Activated CD4-positive, alpha-beta T cell treated with anti-CD3 and anti-CD28 coated beads, Interleukin-2, amount 50 U/mL, for 48 hours (primary cell): ENCODE data around the gene ATP6V1C2.

Experiments used
- DNase-seq, 2 experiments: peaks; one replicate each; pipeline ENCODE4 v3.0.0-alpha.2; 2020

ATP6V1C2 gene, protein sequence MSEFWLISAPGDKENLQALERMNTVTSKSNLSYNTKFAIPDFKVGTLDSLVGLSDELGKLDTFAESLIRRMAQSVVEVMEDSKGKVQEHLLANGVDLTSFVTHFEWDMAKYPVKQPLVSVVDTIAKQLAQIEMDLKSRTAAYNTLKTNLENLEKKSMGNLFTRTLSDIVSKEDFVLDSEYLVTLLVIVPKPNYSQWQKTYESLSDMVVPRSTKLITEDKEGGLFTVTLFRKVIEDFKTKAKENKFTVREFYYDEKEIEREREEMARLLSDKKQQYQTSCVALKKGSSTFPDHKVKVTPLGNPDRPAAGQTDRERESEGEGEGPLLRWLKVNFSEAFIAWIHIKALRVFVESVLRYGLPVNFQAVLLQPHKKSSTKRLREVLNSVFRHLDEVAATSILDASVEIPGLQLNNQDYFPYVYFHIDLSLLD

DNA sequence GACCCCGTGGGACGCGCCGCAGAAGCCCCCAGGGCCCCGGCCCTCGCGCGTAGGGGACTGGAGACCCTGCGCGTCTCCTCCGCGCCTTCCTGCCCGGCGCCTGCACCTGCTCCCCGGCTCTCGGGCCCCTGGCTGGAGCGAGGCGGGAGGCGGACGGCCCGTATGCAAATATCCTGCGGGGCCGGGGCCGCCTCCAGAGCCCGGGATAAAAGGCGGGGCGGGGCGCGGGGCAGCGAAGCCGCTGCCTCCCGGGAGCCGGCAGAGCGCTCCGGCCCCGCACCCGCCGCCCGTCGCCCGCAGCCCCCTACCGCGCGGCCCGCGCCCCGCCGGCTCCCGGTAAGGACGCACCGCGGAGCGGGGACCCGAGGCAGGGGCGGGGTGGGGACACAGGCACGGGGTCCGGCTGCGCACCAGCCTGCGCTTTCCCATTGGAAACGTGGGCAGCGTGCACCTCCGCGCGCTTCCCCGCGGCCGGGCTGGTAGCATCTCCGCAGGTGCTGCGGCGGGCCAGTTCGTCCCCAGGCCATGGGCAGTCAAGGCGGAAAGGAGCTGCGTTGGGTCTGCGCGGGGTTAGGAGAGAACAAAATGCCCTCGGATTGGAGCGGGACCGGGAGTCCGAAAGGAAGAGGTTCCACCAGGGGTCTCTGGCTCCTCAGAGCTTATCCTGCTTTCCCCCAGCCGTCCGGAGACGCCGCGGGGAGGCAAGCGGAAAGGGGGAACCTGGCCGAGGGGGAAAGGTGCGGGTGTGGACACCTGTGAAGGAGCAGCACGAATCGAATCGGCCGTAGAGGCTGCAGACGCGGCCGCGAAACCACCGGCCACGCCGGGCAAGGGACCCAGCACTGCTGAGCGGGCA lies at the start of gene ATP6V1C2:
Gene ATP6V1C2, plus strand, starts transcription at position 235 of the 856 bp plus-strand sequence. CDS start 1,220 bp downstream, outside the sequence.
- peak; percentile 34 to 43 for DNase-seq

DNA sequence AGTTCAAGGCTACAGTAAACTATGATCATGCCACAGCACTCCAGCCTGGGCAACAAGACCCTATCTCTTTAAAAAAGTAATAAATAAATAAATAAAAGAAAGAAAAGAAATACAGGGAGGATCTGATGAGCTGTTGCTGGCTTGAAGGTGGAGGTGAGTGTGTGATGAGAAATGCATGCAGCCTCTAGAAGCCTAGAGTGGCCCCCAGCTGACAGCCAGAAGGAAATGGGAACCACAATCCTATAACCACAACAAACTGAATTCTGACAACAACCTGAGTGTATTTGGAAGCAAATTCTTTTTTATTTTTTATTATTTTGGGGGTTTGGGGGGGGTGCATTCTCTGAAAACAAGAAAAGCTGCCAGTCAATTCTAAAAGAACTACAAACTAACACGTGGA lies 46.3 kb upstream of the ATP6V1C2 start:
- DNase-seq: no peak

DNA sequence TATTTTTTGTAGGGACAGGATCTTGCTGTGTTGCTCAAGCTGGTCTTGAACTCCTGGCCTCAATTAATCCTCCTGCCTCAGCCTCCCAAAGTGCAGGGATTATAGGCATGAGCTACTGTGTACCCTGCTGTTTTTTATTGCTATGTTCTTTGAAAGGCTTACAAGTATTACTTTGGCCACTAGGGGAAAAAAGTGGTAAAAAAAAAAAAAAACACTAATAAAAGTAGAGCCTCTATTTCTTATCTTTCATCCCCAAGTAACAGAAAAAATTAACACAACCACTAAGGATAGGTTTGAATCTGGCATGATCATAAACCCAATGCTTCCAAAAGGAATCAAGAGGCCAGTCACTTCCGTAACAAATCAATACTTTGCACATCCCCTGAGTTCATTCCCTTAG lies 43.2 kb upstream of the ATP6V1C2 start:
- DNase-seq: no peak

DNA sequence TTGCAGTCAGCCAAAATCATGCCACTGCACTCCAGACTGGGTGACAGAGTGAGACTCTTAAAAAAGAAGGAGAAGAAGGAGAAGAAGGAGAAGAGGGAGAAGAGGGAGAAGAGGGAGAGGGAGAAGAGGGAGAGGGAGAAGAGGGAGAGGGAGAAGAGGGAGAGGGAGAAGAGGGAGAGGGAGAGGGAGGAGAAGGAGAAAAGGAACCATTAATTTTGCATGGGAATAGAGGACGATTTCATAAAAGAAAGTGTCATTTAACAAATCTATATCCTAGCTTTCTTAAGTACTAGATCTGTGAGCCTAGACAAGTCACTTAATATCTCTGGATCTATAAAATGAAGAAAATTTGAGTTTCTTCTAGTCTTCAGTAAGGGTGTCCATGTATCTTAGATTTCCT lies 41.2 kb upstream of the ATP6V1C2 start:
- no peak for DNase-seq

DNA sequence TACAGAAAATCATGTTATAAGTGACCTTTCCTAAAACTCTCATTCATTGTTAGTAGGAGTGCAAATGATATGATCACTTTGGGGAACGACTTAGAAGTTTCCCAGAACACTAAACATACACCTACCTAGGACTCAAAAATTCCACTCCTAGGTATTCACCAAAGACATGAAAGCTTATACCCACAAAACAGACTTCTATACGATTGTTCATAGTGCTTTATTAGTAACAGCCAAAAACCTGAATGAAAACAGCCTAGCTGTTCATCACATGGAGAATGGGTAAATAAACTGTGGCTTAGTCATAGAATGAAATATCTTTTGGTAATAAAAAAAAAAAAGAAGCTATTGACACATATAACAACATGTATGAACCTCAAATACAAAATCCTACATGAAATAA lies 40.5 kb upstream of the ATP6V1C2 start:
- no peak for DNase-seq

DNA sequence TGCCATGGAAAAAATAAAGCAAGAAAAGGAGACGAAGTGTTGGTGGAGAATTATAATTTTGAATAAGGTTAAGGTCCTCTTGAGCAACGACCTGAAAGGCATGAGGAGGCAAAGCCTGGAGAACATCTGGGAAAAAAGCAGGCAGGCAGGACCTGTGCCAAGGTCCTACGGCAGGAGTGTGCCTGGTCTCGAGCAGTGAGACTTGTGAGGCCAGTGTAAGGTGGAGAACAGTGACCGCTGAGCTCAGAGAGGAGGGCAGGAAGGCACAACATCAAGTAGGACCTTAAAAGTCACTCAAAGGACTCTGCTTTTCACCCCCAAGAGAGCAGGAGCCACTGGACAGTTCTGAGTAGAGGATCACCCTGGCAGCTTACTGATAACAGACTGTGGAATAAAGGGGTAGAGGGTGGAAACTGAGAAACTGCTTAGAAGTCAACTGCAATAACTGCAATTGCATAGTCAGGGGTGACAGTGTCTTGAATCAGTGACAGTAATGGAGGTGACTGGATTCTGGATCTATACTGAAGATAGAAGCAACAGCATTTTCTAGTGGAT lies 35.2 kb upstream of the ATP6V1C2 start:
- DNase-seq: no peak

DNA sequence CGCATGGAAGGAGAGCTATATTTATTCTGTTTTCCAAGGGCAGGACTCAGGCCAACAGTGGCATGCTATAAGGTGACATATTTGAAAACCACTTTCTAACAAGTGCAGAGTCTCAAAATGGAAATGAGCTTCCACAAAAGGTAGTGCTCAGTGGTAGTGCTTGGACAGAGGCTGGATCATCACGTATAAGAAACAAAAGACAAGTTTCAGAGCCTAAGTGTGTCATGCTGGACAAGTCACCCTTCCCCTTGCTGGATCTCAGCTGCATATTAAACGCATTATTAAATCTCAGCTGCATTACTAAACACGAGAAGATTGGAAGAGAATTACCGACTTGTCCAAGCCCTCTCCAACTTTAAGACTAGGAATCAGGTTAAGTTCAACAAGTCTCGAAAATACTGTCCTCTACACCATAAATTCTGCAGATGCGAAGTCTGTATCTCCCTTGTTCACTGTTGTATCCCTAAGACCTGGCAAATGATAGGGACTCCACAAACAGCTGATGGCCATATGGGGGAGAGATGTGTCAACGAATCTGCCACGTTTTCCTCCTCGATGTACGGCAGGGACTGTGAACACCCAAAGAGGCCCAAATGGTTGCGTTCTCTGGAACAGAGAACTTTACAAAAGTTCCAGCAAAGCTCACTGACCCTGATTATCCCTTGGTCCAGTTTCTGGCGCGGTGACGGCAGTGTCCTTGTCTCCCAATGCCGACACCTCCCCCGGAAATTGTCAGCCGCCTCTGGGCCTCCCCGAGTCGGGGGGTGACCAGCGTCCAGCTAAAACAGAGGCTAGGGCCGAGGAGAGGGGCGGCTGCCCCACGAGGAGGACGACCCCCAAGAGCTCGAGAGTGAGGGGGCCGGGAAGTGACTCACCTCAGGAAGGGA lies 32.3 kb upstream of the ATP6V1C2 start:
- DNase-seq: peak in 1 of 2 experiments; percentile 43

DNA sequence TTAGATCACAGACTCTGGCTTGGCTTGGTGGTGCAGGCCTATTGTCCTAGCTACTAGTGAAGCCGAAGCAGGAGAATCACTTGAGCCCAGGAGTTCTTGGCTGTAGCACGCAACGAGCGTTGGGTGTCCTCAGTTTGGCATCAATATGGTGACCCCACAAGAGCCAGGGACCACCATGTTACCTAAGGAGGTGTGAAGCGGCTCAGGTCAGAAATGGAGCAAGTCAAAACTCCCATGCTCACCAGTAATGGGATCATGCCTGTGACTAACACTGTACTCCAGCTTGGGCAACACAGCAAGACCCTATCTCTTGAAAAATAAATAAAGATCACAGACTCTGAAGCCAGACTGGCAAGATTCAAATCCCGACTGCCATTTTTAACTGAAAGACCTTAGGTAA lies 29.9 kb upstream of the ATP6V1C2 start:
- no peak for DNase-seq

DNA sequence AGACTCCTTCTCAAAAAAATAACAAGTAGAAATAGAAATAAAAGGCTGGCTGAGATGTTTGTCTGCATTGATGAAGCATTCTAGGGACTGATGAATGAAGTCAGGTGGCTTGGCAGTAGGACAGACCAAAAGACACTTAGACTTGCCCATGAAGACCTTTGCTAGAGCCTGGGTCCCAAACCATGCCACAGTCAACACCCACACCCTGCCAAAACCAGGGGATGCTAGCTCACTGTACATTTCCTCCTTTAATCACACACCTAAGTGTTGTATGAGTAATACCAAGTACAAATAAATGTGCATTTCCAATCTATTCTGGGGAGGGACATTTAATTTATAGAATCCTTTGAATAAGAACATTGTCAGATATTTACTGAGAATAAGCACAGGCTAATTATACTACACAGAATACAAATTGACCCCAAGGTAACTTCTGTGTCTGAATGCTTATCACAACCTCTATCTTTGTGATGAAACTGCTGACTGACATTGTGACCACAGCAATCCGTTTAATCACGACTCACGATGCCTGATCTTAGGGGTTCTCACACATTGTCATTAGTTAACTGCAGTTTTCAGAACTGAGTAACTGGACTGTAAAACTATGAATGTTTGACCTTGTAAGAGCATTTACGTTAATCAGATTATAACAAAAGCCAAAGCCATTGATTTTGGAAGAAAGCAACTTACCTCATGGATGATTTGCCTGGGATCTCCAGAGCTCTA lies 21.2 kb upstream of the ATP6V1C2 start:
- DNase-seq: no peak

DNA sequence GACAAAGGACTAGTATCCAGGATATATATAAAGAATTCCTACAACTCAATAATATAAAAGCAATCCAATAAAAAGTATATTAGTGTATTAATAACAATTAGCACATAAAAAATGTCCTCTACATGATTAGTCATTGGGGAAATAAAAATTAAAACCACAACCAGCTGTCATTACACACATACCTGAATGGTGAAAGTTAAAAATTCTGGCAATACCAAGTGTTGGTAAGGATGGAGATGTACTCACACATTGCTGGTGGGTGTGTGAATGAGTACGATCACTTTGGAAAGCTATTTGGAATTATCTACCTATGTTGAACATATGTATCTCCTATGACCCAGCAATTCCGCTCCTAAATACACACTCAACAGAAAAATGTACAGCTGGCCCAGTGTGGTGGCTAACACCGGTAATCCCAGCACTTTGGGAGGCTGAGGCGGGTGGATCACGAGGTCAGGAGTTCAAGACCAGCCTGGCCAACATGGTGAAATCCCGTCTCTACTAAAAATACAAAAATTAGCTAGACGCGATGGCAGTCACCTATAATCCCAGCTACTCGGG lies 17.3 kb upstream of the ATP6V1C2 start:
- DNase-seq: no peak

DNA sequence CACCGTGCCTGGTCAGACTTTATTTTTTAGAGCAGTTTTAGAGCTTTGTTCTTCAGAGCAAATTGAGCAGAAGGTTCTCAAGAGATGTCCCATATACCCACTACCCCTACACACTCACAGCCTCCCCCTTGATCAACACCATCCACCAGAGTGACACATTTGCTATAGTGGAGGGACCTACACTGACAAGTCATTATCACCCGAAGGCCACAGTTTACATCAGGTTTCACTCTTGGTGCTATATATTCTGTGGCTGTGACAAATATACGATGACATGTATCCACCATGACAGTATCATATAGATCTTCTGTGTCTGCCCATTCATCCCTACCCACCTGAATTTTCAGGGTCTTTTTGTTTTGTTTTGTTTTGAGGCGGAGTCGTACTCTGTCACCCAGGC lies 15.4 kb upstream of the ATP6V1C2 start:
- DNase-seq: no peak

DNA sequence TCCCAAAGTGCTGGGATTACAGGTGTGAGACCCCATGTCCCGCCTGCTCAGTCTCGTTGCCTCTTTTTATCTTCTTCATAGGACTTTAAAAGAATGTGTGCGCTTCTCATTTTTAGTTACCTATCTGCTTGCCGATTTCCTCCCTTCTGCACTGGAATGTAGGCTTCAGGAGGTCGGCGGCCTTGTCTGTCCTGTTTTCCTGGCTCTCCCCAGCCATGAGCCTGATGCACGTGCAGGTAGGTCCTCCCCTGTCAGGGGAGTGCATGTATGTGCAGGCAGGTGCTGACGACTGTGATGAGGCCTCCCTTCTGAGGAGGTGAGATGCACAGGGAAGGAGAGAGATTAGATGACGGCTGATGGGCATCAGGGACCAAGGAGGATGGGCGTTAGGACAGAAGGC lies 13.6 kb upstream of the ATP6V1C2 start:
- DNase-seq: no peak

DNA sequence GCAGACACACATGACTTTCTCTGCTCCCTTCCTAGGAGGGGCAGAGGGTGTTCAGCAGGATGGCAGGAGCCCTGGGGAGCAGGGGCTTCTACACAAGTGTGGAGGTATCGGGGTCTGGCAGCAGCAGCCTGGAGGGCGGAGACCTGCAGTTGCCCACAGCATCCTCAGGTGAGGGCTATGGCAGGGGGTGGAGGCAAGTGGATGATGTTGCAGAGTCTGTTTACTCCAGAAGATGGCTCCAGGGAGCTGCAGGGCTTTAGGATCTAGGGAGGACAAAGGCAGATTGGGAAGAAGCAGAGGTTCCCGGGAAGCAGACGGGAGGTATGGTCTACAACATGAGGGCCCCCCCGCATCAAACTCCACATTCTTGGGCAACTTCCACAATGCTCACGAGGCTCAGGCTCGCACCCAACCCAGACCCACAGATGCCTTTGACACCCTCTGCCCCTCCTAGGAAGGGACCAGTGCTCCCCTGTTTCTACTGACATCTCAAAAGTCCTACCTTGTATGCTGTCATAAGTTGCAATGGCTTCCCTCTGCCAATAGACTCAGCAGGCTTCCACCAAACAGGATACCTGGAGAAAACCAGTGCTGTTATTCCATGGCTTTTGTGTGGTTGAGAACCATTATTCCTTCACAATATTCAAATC lies 12.0 kb upstream of the ATP6V1C2 start:
- no peak for DNase-seq

DNA sequence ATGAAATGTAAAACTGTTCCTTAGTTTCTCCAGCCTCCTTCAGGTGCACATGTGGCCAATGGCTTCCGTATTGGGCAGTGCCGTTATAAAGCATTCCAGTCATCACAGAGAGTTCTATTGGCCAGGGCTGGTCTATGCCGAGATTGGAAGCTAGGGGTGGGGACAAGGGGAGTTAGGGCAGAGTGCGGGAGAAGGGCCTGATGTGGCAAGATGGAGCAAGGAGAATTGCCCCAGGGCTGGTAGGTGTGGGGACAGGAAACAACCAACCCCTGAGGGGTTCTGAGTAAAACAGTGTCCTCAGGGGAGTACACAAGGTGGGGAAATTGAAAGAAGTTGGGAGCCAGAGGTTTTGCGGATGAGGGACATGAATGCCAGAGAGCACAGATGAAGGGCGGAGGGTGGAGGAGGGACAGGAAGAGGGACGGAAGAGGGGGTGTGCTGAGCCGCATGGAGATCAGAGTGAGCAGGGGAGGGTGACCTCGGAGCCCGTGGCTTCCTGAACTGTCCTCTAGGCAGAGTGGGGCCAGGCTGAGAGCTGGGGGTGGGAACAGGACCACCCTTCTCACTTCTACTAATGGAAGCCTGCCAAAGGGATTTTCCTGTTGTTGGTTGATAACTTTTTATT lies 9.1 kb upstream of the ATP6V1C2 start:
- DNase-seq: no peak

DNA sequence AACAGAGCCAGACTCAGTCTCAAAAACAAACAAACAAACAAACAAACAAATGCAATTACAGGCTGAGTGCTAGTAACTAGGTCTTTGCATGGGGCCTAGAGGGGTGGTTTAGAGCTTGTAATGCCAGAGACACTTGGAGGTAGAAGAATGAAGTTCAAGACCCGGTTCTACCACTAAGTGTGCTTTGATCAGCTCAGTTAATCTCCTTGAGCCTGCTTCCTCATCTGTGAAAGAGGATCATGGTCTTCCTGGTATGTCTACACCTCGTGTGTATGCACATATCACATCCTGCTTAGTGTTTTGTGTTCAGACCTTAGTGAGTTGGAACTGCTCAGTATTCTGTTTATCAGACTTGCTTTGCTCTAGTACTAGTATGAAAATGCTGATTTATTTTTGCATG lies 4.8 kb upstream of the ATP6V1C2 start:
- no peak for DNase-seq

DNA sequence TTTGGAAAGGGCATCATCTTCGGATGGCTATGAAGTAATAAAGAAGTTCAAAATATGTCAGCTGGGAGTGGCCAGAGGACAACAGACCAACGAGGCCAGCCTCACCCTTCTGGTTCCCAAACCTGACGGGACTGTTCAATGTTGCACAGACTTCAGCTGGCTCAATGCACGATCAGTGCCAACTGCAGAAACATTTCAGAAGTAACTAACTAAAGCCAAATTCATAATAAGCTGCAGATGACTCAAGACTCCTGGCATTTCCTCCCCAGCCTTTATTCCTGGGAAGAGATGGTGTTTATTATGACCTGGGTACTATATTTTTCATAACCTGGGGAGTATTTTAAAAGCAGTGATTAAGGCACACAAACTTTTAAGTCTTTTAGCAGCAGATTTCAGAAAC lies 3.8 kb upstream of the ATP6V1C2 start:
- DNase-seq: no peak

DNA sequence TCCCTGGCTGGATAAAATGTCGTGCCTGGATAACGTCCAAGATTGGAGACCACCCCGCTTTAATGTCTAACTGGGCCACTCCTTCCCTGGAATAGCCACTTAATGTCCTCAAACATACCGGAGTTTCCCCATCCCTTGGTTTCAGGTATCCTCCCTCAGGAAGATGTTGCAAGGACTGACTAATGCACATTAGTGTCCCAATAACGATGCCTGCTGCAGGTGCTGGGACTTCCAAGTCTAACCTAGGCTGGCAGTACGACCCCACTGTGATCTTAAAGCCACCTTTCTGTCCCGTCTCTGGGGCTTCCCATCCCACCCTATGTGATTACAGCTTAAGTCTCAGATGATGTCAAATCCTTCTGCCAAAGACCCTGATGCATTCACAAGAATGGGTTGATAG lies 1.1 kb upstream of the ATP6V1C2 start:
- no peak for DNase-seq

DNA sequence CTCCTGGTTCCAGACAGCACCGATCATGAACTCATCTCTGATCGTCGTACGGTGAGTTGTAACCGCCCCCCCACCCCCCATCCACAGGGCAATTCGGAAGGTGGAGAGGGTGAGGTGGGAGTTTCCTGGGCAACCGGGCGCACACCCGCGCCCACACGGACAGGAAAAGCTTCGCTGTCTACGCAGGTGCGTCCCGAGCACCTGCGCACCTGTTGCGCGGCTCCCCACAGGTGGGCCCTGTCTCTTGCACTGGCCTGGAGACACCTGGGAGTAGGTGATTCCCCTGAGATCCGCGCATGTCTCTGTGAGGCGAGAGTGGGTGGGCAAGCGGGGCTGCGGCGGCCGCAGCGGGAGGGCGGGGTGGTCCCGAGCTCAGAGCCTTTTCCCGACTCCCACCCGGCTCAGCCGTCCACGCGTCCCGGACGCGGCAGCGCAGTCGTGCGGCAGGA lies 459 bp upstream of the ATP6V1C2 start:
- no peak for DNase-seq

DNA sequence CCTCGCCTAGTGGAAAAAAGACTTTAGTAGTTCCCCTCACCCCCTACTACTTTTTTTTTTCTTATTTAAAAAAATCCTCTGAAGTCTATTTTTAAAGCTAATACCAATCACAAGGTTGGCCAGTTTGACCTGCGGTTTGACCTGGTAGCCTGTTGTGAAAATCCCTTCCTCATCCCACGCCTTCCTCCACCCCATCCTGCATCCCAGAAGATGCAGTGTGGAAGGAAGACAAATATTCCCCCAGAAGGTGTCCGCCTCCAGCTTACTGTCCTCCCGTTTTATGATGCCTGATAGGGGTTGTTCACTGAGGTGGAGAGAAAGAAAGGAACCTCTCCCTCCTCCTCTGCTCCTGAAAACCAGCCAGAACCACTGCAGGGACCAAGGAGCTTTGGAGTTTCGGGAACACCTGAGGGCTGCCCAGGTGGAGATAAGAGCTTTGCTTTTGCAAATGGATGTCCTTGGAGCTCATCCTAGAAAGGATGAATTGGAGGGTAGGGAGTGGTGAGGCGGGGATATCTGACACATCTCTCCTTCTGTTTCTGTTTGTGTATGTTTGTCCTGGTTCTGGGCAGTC lies 909 bp downstream of the ATP6V1C2 start:
- no peak for DNase-seq

DNA sequence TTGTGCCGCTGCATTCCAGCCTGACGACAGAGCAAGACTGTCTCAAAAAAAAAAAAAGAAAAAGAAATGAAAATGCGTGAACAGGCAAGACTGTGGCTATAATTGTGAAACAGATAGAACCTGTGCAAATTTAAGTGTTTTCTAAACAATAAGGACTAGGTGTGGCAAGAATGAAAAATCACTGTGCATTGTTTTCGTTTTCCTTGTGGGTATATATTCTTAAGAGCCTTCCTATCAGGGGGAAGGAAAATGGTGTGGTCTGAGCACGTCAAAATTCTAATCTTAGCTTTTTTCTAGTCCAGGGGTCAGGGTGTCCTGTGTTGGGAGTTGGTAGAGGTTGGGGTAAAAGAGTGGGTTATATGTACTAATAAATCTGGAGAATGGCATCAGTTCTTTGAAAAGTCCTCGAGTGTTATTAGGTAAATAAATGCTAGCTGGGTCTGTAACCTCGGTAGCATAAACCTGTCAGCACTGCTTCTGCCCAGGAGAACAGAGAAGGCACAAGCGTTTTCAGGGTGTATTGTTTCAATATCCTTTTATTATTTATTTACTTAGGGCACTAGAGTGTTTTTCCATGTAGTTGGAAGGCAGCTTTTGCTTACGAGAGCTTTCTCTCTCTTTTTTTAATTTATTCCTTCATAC lies 11.6 kb downstream of the ATP6V1C2 start:
- DNase-seq: no peak
